Measurements from ENCODE around the gene AKAP13. TPM values are rescaled to one million over a fixed set of nuclear protein-coding genes. Genes with fewer than 3 reads are reported as not detected.

AKAP13 gene
- total RNA-seq, 2 experiments from 2014 or later = 83.2 to 85.2 TPM

DNA sequence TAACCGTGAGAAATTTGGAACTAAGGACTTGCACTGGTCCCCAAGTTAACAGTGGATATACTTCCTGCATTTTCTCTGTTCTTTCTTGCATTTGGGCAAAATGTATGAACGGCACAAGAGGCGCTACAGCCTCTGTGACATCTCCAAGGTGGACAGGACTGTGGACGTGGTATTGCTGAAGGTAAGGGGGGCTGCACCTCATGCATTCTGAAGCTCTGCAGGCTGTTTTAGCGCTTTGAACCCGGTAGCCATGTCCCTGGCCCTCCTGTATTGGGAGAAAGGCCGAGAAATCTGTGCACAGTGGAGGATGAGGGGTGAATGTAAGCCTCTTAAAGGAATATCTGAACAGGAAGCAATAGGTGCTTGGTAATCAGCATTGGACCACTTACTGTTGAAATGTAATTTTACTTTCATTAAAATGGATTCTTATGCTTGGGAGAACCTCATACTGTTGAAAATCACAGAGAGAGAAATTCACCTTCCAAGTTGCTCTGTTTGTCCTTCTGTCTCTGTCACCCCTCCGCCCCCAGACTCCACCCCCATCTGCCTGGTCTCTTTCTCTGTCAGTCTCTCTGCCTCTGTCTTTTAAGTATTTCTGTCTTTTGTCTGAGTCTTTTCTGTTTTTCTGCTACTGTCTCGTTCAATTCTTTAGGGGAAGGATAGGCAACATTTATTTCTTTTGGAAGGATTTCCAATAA is 239.7 kb downstream of the AKAP13 start:
- no peak overlapping the region for H3K4me3 Mint-ChIP-seq
- no peaks in the 10 kb centered on the region for H3K27me3 Mint-ChIP-seq
- H3K9me3 Mint-ChIP-seq = no peaks in the 10 kb centered on the region
- peaks cover 7% of the 10 kb centered on the region for H3K36me3 Mint-ChIP-seq
- DNase-seq = no peak
- peaks cover 46% of the 10 kb centered on the region for H3K4me1 Mint-ChIP-seq
- no peak overlapping the region for H3K27ac Mint-ChIP-seq

DNA sequence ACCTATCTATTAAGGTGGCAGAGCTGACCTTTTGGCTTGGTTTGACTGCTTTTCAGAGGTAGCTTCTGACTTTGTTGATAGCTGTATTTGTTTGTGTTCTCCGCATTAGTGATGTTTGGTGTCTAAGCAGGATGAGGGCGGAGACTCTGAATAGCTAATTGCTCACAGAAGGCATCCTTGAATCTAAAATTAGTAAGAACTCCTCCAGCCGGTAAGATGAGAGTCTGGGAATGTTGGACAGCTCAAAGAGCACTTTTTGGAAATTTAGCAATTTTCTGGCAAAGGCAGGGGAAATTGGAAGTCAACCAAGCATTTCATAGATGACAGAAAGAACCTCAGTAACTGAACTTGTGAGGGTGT is 240.3 kb downstream of the AKAP13 start:
- Mint-ChIP-seq H3K4me3 (no peak overlapping the region), H3K27me3 (no peaks in the 10 kb centered on the region), H3K4me1 (peaks cover 47% of the 10 kb centered on the region), H3K9me3 (no peaks in the 10 kb centered on the region), H3K27ac (no peak overlapping the region), H3K36me3 (peaks cover 13% of the 10 kb centered on the region)
- no peak for DNase-seq

DNA sequence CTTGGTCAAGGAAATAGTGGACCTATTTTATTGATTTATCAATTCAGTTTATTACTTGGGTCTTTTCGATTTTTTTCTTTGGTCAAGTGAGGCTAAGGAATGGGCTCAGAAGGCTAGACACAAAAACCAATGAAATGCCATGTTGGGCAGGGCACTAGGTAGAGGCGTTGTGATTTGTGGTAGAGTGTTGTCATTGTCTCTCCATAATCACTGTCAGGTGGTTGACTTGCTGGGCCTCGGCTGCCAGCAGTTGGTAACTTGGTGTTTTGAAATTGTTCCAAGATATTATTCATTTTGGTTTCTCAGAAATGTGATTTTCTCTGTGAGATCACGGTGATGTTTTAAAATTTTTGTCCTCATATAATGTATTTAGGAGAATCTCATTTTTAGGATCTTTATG is 240.7 kb downstream of the AKAP13 start:
- no peak for DNase-seq
- Mint-ChIP-seq H3K9me3 (no peaks in the 10 kb centered on the region), H3K36me3 (peaks cover 14% of the 10 kb centered on the region), H3K27ac (no peak overlapping the region), H3K4me3 (peak overlapping the region; percentile 26), H3K27me3 (no peaks in the 10 kb centered on the region), H3K4me1 (peaks cover 45% of the 10 kb centered on the region)

DNA sequence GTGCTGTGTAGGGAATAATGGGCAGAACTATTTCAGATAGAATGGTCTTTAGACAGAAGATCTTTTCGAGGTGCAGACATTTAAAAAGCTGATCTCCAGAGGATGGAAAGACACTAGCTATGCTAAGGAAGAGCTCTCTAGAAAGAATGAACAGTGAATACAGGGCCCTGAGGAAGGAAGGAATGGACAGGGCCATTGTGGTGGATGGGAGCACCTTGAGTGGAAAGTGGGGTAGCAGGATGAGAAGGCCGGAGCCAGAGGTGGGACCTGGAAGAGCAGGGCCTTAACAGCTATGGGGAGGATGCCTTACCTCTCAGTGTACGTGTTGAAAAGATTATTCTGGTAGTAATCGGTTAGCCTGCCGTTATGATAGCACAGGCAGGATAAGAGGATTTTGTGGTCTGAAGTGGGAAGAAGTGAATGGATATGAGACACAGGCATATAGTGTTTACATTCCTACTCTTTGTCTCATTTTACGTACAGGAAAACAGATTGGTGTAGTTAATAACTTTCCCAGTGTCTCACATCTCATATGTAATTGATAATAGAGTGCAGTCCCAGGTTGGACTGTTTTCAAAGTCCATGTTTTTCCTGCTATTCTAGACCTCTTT is 241.9 kb downstream of the AKAP13 start:
- no peaks in the 10 kb centered on the region for H3K9me3 Mint-ChIP-seq
- H3K27ac Mint-ChIP-seq = peak overlapping the region; percentile 27
- H3K36me3 Mint-ChIP-seq = peaks cover 23% of the 10 kb centered on the region
- H3K4me3 Mint-ChIP-seq = peak overlapping the region; percentile 1
- H3K4me1 Mint-ChIP-seq = peaks cover 47% of the 10 kb centered on the region
- H3K27me3 Mint-ChIP-seq = no peaks in the 10 kb centered on the region
- no peak for DNase-seq

DNA sequence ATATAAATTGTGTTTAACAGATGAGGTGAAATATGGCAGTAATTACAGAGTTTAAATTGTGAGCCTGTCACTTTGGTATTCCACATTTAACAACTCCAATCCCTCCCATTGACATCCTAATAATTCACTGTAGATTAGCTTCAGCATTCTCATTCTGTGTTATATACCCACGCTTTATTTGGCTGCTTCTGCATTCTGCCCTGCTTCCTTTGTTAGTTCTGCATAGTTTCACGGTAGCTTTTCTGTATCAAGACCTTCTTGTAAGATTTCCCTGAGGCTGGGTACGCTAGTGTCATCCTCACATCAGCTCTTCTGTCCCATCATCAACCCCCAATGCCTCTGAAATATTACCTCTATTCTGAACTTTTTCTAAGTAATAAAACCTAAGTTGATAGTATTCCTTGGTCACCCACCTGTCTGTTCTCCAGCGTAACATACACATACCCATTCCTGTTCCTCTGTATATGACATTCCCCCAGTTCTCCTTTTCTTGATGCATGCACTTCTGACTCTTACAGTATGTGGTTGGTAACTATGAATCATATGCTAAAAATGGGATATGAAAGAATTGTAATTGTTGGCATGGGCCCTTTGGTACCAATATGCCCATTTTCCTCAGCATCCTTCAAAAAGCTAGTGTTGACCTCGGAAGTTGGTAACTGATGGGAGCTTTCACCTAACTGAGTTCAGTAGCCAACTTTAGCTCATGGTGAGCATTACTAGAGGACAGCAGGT is 243.1 kb downstream of the AKAP13 start:
- Mint-ChIP-seq H3K36me3 (peaks cover 25% of the 10 kb centered on the region), H3K4me3 (peak overlapping the region; percentile 1), H3K9me3 (no peaks in the 10 kb centered on the region), H3K4me1 (peaks cover 47% of the 10 kb centered on the region), H3K27ac (peak overlapping the region; percentile 52), H3K27me3 (no peaks in the 10 kb centered on the region)
- DNase-seq = no peak

DNA sequence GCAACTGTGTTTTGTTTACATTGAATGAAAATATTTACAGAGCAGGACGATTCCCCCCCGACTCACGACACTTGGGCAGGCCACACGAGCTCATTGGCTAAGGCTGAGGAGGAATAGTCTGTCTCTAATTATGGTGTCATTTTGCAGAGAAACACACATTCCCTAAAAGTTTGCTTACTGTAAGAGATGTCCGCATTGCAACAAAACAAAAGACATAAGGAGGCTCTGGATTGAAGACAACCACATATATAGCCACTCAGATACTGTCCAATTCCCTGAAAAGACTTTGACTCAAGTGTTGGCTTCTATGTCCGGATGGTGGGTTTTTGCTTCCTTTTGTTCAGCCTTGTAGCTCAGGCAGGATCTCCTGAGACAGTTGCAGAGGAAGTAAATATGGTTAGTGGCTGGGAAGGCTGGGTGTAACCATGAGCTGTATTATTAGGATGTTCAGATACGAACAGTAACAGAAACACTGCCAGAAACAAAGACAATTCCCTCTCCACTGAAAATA is 243.9 kb downstream of the AKAP13 start:
- Mint-ChIP-seq H3K9me3 (no peaks in the 10 kb centered on the region), H3K4me3 (no peak overlapping the region)

DNA sequence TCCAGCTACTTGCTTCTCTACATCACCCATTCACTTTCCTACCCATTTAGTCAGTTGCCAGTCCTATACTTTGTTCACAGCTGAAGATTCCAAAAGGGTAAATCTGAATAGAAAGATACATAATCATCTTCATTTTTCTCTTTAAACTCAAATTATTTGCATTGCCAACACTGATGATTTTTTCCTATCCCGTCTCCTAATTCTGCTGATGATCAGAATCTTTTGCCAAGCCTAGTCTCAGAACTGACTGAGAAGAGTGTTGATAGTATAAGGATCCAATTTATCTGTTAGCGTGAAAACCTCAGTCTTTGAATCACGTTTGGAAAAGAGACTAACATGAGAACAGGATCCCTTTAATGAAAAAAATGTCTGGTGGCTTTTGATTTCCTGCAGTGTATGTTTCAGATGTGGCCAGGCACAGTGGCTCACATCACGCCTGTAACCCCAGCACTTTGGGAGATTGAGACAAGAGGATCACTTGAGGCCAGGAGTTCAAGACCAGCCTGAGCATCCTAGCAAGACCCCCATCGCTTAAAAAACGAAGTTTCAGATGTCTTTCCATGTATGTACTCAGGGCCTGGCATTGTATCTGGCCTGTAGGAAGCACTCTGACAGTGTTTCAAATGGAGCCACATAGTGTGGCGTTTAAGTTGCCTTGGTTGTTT is 244.9 kb downstream of the AKAP13 start:
- Mint-ChIP-seq H3K27ac (peak overlapping the region; percentile 70), H3K36me3 (peaks cover 30% of the 10 kb centered on the region), H3K4me3 (peak overlapping the region; percentile 47), H3K9me3 (no peaks in the 10 kb centered on the region), H3K27me3 (no peaks in the 10 kb centered on the region), H3K4me1 (peaks cover 57% of the 10 kb centered on the region)
- no peak for DNase-seq

More for the DNA sequence above, 243.9 kb downstream of the AKAP13 start:
- no peak for DNase-seq
- H3K4me1 Mint-ChIP-seq = peaks cover 52% of the 10 kb centered on the region
- H3K36me3 Mint-ChIP-seq = peaks cover 26% of the 10 kb centered on the region
- H3K27ac Mint-ChIP-seq = peak overlapping the region; percentile 21
- H3K27me3 Mint-ChIP-seq = no peaks in the 10 kb centered on the region

DNA sequence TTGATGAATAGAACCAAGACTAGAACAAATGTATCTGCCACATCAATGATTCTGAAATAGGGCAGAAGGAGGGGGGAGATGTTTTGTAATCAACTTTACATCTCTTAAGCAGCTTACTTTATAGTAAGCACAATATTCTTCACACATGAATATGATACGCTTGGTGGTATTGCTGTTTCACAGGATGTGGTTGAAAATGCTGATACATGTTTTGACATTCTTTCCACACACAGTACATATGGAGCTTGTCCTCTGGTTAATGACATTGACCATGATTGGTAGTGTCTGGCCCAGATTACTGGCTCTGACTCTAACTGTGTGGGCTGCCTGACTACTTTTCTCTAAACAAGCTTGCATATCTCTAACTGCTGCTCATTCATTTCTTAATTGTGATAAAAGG is 245.5 kb downstream of the AKAP13 start:
- peak overlapping the region; percentile 47 for H3K4me3 Mint-ChIP-seq
- H3K27ac Mint-ChIP-seq = peak overlapping the region; percentile 70
- DNase-seq = peak; percentile 22
- no peaks in the 10 kb centered on the region for H3K27me3 Mint-ChIP-seq
- H3K36me3 Mint-ChIP-seq = peaks cover 30% of the 10 kb centered on the region
- H3K4me1 Mint-ChIP-seq = peaks cover 57% of the 10 kb centered on the region
- H3K9me3 Mint-ChIP-seq = no peaks in the 10 kb centered on the region

DNA sequence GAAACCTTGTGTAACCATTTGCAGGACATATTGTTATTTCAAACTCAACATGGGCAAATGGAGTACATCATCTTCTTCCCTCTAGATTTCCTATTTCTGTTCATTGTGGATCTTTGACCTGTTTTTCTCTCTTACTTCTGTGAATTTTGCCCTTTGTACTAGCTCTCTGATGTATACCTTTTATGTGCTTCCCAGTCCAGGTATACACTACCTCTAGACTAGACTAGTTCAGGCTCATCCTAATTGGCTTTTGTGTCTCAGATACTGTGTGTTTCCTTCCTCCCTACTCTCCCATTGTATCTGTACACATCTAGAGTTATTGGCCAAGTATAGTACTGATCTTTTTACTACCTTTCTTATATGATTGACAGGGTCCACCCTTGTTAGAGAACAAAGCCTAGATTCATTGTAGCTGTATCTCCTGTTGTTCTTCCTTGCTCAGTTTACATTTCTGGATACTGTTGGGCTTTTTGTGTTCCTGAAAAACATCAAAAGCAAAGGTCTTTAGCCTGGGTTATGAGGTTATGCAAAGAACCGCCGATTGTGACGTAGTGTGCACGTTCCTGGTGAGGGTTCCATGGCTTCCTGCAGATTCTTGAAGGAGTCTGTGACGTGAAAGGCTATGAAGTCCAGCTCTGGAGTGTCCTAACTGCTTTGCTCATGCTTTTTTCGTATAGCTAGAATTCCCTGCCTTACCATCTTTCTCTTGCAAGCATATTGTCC is 247.0 kb downstream of the AKAP13 start:
- no peak overlapping the region for H3K27ac Mint-ChIP-seq
- H3K27me3 Mint-ChIP-seq = no peaks in the 10 kb centered on the region
- peaks cover 50% of the 10 kb centered on the region for H3K4me1 Mint-ChIP-seq
- no peak for DNase-seq
- H3K4me3 Mint-ChIP-seq = no peak overlapping the region
- no peaks in the 10 kb centered on the region for H3K9me3 Mint-ChIP-seq
- peaks cover 29% of the 10 kb centered on the region for H3K36me3 Mint-ChIP-seq

DNA sequence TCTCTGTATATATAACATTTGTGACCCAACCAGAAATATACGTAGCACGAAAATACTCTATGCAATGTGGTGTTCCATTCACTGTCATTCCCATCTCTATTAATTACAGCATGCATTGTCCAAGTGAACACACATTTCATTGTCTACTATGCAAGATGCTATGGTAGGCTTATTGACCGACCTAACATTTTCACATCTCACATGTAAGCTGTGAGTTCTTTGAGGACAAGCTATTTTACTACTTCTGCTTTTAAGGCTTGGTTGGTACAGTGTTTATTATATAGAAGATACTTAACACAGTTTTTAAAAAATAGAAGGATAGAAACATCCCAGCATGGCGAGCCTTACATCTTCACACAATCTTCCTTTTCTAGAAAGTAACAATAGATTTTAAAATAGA is 249.9 kb downstream of the AKAP13 start:
- Mint-ChIP-seq H3K27me3 (no peaks in the 10 kb centered on the region), H3K4me3 (no peak overlapping the region), H3K36me3 (peaks cover 24% of the 10 kb centered on the region), H3K9me3 (no peaks in the 10 kb centered on the region), H3K4me1 (peaks cover 27% of the 10 kb centered on the region), H3K27ac (no peak overlapping the region)
- DNase-seq = no peak

DNA sequence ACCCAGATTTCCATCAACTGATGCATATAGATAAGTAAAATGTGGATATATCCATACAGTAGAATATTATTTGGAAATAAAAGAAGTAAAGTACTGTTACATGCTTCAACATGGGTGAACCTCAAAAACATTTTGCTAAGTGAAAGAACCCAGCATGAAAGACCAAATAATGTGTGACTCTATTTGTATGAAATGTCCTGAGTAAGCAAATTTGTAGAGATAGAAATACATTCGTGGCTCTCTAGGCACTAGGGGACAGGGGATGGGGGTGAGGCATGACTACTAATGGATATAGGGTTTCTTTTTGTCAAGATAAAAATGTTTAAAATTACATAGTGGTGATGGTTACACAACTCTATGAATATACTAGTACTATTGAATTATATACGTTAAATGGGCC is 250.6 kb downstream of the AKAP13 start:
- Mint-ChIP-seq H3K9me3 (no peaks in the 10 kb centered on the region), H3K27ac (no peak overlapping the region), H3K27me3 (no peaks in the 10 kb centered on the region), H3K4me1 (peaks cover 25% of the 10 kb centered on the region), H3K4me3 (no peak overlapping the region), H3K36me3 (peaks cover 20% of the 10 kb centered on the region)
- no peak for DNase-seq

DNA sequence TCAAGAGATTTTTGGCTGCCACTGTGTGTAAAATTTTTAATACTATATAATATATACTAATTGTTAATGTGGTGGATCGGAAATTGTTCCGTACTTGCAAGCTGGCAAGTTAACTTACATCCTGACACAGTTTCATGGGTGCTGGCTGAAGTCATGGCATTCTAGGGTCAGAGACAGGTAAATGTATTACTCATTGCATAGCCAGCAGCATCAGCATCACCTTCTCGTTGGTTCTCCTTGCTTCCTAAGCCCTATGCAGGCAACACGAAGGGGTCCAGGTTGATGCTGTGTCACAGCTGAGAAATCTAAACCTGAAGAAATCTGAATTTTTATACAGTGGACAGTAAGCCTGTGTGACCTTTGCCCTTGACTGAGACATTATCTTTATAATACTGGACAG is 251.6 kb downstream of the AKAP13 start:
- Mint-ChIP-seq H3K27me3 (no peaks in the 10 kb centered on the region), H3K4me1 (peaks cover 26% of the 10 kb centered on the region), H3K27ac (no peak overlapping the region), H3K9me3 (no peaks in the 10 kb centered on the region), H3K36me3 (peaks cover 20% of the 10 kb centered on the region), H3K4me3 (no peak overlapping the region)
- no peak for DNase-seq

DNA sequence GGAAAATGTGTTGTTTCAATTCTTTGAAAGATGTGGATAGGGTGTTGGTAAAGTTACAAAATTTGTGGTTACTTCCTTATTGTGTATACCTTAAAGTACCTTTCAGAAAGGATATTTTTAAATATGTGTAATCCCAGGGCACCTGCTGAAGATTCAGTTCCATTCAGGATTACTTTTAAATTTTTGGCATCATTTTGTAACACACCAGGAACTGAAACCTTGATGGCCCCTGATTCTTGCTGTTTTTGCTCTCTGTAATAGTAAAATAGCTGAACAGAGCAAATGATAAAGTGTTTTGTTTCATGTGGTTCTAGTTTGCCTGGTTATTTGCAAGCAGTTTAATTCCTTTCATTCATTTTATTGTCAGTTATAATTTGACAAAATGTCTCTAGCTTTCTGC is 253.5 kb downstream of the AKAP13 start:
- H3K27ac Mint-ChIP-seq = peak overlapping the region; percentile 45
- peaks cover 14% of the 10 kb centered on the region for H3K36me3 Mint-ChIP-seq
- H3K9me3 Mint-ChIP-seq = no peaks in the 10 kb centered on the region

DNA sequence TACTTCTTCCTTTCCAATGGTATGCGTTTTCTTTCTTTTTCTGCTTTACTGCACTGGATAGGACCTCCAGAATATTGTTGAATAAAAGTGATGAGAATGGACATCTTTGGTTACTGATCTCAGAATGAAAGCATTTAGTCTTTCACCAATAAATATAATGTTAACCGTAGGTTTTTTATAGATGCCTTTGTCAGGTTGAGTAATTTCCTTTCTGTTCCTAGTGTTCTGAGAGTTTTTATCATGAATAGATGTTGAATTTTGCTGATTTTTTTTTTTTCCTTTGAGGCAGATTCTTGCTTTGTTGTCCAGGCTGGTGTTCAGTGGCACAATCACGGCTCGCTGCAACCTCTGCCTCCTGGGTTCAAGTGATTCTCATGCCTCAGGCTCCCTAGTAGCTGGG is 255.9 kb downstream of the AKAP13 start:
- DNase-seq = no peak
- Mint-ChIP-seq H3K27me3 (no peaks in the 10 kb centered on the region), H3K36me3 (peaks cover 22% of the 10 kb centered on the region), H3K4me1 (peaks cover 26% of the 10 kb centered on the region), H3K4me3 (no peak overlapping the region), H3K27ac (no peak overlapping the region), H3K9me3 (no peaks in the 10 kb centered on the region)

More for the DNA sequence above, 253.5 kb downstream of the AKAP13 start:
- Mint-ChIP-seq H3K4me1 (peaks cover 23% of the 10 kb centered on the region), H3K27me3 (no peaks in the 10 kb centered on the region), H3K4me3 (no peak overlapping the region)
- no peak for DNase-seq

Data from activated naive CD8-positive, alpha-beta T cell treated with anti-CD3 and anti-CD28 coated beads for 36 hours (primary cell).